Stimulated activated CD8-positive, alpha-beta memory T cell treated with anti-CD3 and anti-CD28 coated beads, Interleukin-12 subunit alpha, Interleukin-12 subunit beta, amount 100 ng/mL, for 4 hours (primary cell): ENCODE measurements around the gene SLC35F3.

ENCODE experiments used
- DNase-seq: peaks from one replicate; pipeline ENCODE4 v3.0.0-alpha.2; 2020; ENCODE audit warnings: low read depth

SLC35F3 gene

GRCh38 chr1:233972951-233973635, 68.6 kb downstream of the SLC35F3 start:
- DNase-seq: no peak

- DNase-seq: no peak
These were observed 71.0 kb downstream of the SLC35F3 start for GRCh38 chr1:233975486-233975885.

GRCh38 chr1:233981042-233981675, 76.7 kb downstream of the SLC35F3 start:
- no peak for DNase-seq

GRCh38 chr1:233982827-233983518, 78.5 kb downstream of the SLC35F3 start:
- DNase-seq: no peak

GRCh38 chr1:233983811-233984210, 79.3 kb downstream of the SLC35F3 start:
- DNase-seq: no peak

- DNase-seq: no peak
These were observed 84.7 kb downstream of the SLC35F3 start for GRCh38 chr1:233988963-233989696.

- no peak for DNase-seq
These were observed 86.0 kb downstream of the SLC35F3 start for GRCh38 chr1:233990486-233990885.

GRCh38 chr1:233993651-233994050, 89.2 kb downstream of the SLC35F3 start:
- DNase-seq: no peak

- no peak for DNase-seq
These were observed 89.6 kb downstream of the SLC35F3 start for GRCh38 chr1:233994112-233994511.

GRCh38 chr1:233998456-233998855, 94.0 kb downstream of the SLC35F3 start:
- no peak for DNase-seq

GRCh38 chr1:233998891-233999290, 94.4 kb downstream of the SLC35F3 start:
- DNase-seq: no peak

- no peak for DNase-seq
These were observed 96.1 kb downstream of the SLC35F3 start for GRCh38 chr1:234000557-234001041.

- DNase-seq: no peak
These were observed 97.3 kb downstream of the SLC35F3 start for GRCh38 chr1:234001817-234002216.

- DNase-seq: no peak
These were observed 100.1 kb downstream of the SLC35F3 start for GRCh38 chr1:234004591-234004990.

- no peak for DNase-seq
These were observed 103.2 kb downstream of the SLC35F3 start for GRCh38 chr1:234007684-234008083.

GRCh38 chr1:234008591-234008990, 104.1 kb downstream of the SLC35F3 start:
- no peak for DNase-seq

GRCh38 chr1:234009668-234010067, 105.2 kb downstream of the SLC35F3 start:
- DNase-seq: no peak

GRCh38 chr1:234014208-234014607, 109.7 kb downstream of the SLC35F3 start:
- DNase-seq: no peak

- DNase-seq: no peak
These were observed 114.3 kb downstream of the SLC35F3 start for GRCh38 chr1:234018816-234019215.

- no peak for DNase-seq
These were observed 114.9 kb downstream of the SLC35F3 start for GRCh38 chr1:234019387-234019786.

- DNase-seq: no peak
These were observed 117.8 kb downstream of the SLC35F3 start for GRCh38 chr1:234022302-234022701.

- no peak for DNase-seq
These were observed 135.1 kb downstream of the SLC35F3 start for GRCh38 chr1:234039603-234040002.
